Mammary epithelial cell (primary cell): Measurements from ENCODE around the gene HS3ST2.
"Not testable (repeated sequence)": the region's sequence is repeated elsewhere in the genome, so short reads cannot be mapped to it uniquely, and the experiment has no call there.

ENCODE experiments used
- EZH2 ChIP-seq: IDR thresholded peaks from 2 replicates; pipeline ENCODE4 v1.6.1; 2012; ENCODE audit warnings: low read length, inconsistent platforms, borderline replicate concordance
- TF ChIP-seq, protein P1 (sequence below), 2 donors: IDR thresholded peaks in 1 of 2; conservative IDR thresholded peaks in 1 of 2; 2 replicates each; pipeline ENCODE4 v1.5.1; 2011 to 2012; ENCODE audit warnings: inconsistent platforms in 2 of 2, low read length in 2 of 2, mild to moderate bottlenecking in 2 of 2, control low read depth in 1 of 2, low read depth in 1 of 2; ENCODE audit not compliant: insufficient read depth in 1 of 2; ENCODE audit errors: extremely low read depth in 1 of 2

DNA sequence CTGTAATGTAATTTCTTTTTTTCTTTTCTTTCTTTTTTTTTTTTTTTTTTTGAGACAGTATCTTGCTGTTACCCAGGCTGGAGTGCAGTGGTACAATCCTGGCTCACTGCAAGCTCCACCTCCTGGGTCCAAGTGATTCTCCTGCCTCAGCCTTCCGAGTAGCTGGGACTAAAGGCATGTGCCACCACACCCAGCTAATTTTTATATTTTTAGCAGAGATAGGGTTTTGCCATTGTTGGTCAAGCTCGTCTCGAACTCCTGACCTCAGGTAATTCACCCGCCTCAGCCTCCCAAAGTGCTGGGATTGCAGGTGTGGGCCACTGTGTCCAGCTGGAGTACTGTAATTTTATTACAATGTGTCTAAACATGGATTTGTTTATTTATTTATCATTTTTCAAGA is 28.1 kb downstream of the HS3ST2 start:
- TF ChIP-seq, protein P1, sequence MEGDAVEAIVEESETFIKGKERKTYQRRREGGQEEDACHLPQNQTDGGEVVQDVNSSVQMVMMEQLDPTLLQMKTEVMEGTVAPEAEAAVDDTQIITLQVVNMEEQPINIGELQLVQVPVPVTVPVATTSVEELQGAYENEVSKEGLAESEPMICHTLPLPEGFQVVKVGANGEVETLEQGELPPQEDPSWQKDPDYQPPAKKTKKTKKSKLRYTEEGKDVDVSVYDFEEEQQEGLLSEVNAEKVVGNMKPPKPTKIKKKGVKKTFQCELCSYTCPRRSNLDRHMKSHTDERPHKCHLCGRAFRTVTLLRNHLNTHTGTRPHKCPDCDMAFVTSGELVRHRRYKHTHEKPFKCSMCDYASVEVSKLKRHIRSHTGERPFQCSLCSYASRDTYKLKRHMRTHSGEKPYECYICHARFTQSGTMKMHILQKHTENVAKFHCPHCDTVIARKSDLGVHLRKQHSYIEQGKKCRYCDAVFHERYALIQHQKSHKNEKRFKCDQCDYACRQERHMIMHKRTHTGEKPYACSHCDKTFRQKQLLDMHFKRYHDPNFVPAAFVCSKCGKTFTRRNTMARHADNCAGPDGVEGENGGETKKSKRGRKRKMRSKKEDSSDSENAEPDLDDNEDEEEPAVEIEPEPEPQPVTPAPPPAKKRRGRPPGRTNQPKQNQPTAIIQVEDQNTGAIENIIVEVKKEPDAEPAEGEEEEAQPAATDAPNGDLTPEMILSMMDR (conservative IDR thresholded peaks at IDR 0.05 in 1 of 2, IDR thresholded peaks at IDR 0.05 in 1 of 2; ENCODE audit: extremely low read depth in 1 of 2, insufficient read depth in 1 of 2, low read depth in 1 of 2, low read length in 2 of 2): not testable (repeated sequence)
- not testable (repeated sequence) for TF ChIP-seq EZH2
